SK-N-SH (cell line): ENCODE measurements around the gene KIDINS220. TPM values are rescaled to one million over a fixed set of nuclear protein-coding genes. Genes with fewer than 3 reads are reported as not detected.

Source experiments
- CTCF ChIA-PET: fragments of 300-600, 350-600 bp; formaldehyde crosslinking; extraction: SDS; loops from one replicate; lab custom pipeline; 2021; lab: Yijun Ruan, JAX
- POLR2A ChIA-PET: fragments of 350-600 bp; sonication (Branson Sonifier 250); formaldehyde crosslinking; extraction: SDS; loops from one replicate; lab custom pipeline; 2020; ENCODE audit warnings: antibody characterized with exemption, inconsistent platforms; lab: Yijun Ruan, JAX
- DNase-seq: peaks from one replicate; pipeline ENCODE4 v3.0.0; 2012
- H2AFZ ChIP-seq: fragments of 200-600 bp; sonication (generic); 2 replicates; pipeline ENCODE4 v1.8.1; 2016; ENCODE audit warnings: antibody characterized with exemption, mild to moderate bottlenecking, low read depth
- H3F3A ChIP-seq: fragments of 200-600 bp; sonication (generic); replicated peaks from 2 replicates; pipeline ENCODE3; 2016; ENCODE audit warnings: antibody characterized with exemption, mild to moderate bottlenecking; ENCODE audit not compliant: insufficient read depth
- H3K27ac ChIP-seq, 2 experiments: fragments of 200-500 bp in 1 of 2; fragments of 200-600 bp in 1 of 2; sonication (Bioruptor generic) in 1 of 2; sonication (generic), shearing (Covaris generic) in 1 of 2; 2 replicates each; pipeline versions ENCODE4 v1.5.1 to v1.6.1; 2014 to 2016; ENCODE audit warnings: low read depth in 2 of 2, inconsistent platforms in 1 of 2, low read length in 1 of 2, mild to moderate bottlenecking in 1 of 2, mixed read lengths in 1 of 2
- H3K27me3 ChIP-seq: fragments of 200-600 bp; sonication (generic), shearing (Covaris generic); 2 replicates; pipeline ENCODE4 v1.6.1; 2016; ENCODE audit warnings: mixed run types; ENCODE audit not compliant: insufficient read depth
- H3K36me3 ChIP-seq, 2 experiments: fragments of 200-500 bp in 1 of 2; fragments of 200-600 bp in 1 of 2; sonication (Bioruptor generic) in 1 of 2; sonication (generic) in 1 of 2; replicated peaks in 1 of 2; 2 replicates each; pipeline versions ENCODE3 to v1.5.1; 2014 to 2016; ENCODE audit warnings: low read length in 1 of 2, mild to moderate bottlenecking in 1 of 2; ENCODE audit not compliant: insufficient read depth in 2 of 2, control insufficient read depth in 1 of 2
- H3K4me1 ChIP-seq, 2 experiments: fragments of 200-500 bp in 1 of 2; fragments of 200-600 bp in 1 of 2; sonication (Bioruptor generic) in 1 of 2; sonication (generic), shearing (Covaris generic) in 1 of 2; 2 replicates each; pipeline versions ENCODE4 v1.5.1 to v1.6.1; 2014 to 2016; ENCODE audit warnings: low read depth in 1 of 2, low read length in 1 of 2, mixed run types in 1 of 2; ENCODE audit not compliant: insufficient read depth in 2 of 2, control insufficient read depth in 1 of 2
- H3K4me2 ChIP-seq: fragments of 200-600 bp; sonication (generic), shearing (Covaris generic); 2 replicates; pipeline ENCODE4 v1.6.1; 2017; ENCODE audit warnings: mixed run types
- H3K4me3 ChIP-seq, 2 experiments: fragments of 200-500 bp in 1 of 2; fragments of 200-600 bp in 1 of 2; sonication (Bioruptor generic) in 1 of 2; sonication (generic), shearing (Covaris generic) in 1 of 2; 2 replicates each; pipeline versions ENCODE4 v1.5.1 to v1.8.1; 2014 to 2016; ENCODE audit warnings: low read depth in 2 of 2, inconsistent platforms in 1 of 2, low read length in 1 of 2, mild to moderate bottlenecking in 1 of 2, mixed read lengths in 1 of 2, moderate library complexity in 1 of 2
- H3K79me2 ChIP-seq: fragments of 200-600 bp; sonication (generic); 2 replicates; pipeline ENCODE4 v1.8.1; 2017; ENCODE audit warnings: mild to moderate bottlenecking; ENCODE audit not compliant: insufficient read depth
- H3K9ac ChIP-seq: fragments of 200-600 bp; sonication (generic); 2 replicates; pipeline ENCODE4 v1.6.1; 2017; ENCODE audit warnings: mixed run types
- H3K9me2 ChIP-seq: fragments of 200-600 bp; sonication (generic); 2 replicates; pipeline ENCODE4 v1.6.1; 2017; ENCODE audit warnings: mixed run types
- H3K9me3 ChIP-seq: fragments of 200-600 bp; sonication (generic); 2 replicates; pipeline ENCODE4 v1.6.1; 2017; ENCODE audit warnings: mixed run types, mild to moderate bottlenecking, moderate library complexity
- H4K20me1 ChIP-seq: fragments of 200-600 bp; sonication (generic); 2 replicates; pipeline ENCODE4 v1.6.1; 2017; ENCODE audit warnings: mild to moderate bottlenecking, mixed run types; ENCODE audit not compliant: insufficient read depth
- CHD2 ChIP-seq: fragments of 150-350 bp; IDR thresholded peaks from 2 replicates; pipeline ENCODE4 v1.6.1; 2018; ENCODE audit warnings: low read length; ENCODE audit not compliant: partially characterized antibody
- MAX ChIP-seq: IDR thresholded peaks from 2 replicates; pipeline ENCODE4 v1.4.0; 2012; ENCODE audit warnings: low read depth
- NFIC ChIP-seq: IDR thresholded peaks from 2 replicates; pipeline ENCODE4 v1.4.0; 2012; ENCODE audit warnings: borderline replicate concordance
- NRF1 ChIP-seq: IDR thresholded peaks from 2 replicates; pipeline ENCODE4 v1.6.1; 2012; ENCODE audit warnings: low read depth, mild to moderate bottlenecking, low read length
- RCOR1 ChIP-seq: fragments of 150-350 bp; IDR thresholded peaks from 2 replicates; pipeline ENCODE4 v1.6.1; 2017; ENCODE audit warnings: antibody characterized with exemption, low read length
- RFX5 ChIP-seq: IDR thresholded peaks from 2 replicates; pipeline ENCODE4 v1.6.1; 2012; ENCODE audit warnings: mild to moderate bottlenecking, improper control_type of control experiment, low read length
- RXRA ChIP-seq: IDR thresholded peaks from 2 replicates; pipeline ENCODE4 v1.4.0; 2012; ENCODE audit warnings: low read depth, mild to moderate bottlenecking, borderline replicate concordance
- SIN3A ChIP-seq: IDR thresholded peaks from 2 replicates; pipeline ENCODE4 v1.6.1; 2012; ENCODE audit warnings: low read depth, mild to moderate bottlenecking, low read length, moderate library complexity, borderline replicate concordance
- TAF1 ChIP-seq: IDR thresholded peaks from 2 replicates; pipeline ENCODE4 v1.6.1; 2012; ENCODE audit warnings: low read depth, mild to moderate bottlenecking, low read length, moderate library complexity, borderline replicate concordance
- TCF12 ChIP-seq: IDR thresholded peaks from 2 replicates; pipeline ENCODE4 v1.4.0; 2012
- TEAD4 ChIP-seq: IDR thresholded peaks from 2 replicates; pipeline ENCODE4 v1.4.0; 2012; ENCODE audit warnings: mild to moderate bottlenecking, borderline replicate concordance; ENCODE audit not compliant: insufficient read depth
- YY1 ChIP-seq: IDR thresholded peaks from 2 replicates; pipeline ENCODE4 v1.4.0; 2012; ENCODE audit warnings: low read depth, mild to moderate bottlenecking
- WGBS: methylation state at CpG from one replicate; pipeline ENCODE4 v1.1.6; 2017; ENCODE audit warnings: low lambda C conversion rate; 5-methylcytosine and 5-hydroxymethylcytosine counted together
- polyA plus RNA-seq, 3 experiments: library from polyadenylated mRNA; depleted of rRNA; stranded (reverse); fragments of >200 nt; gene quantifications; 2 replicates each; pipeline ENCODE4 v1.2.3, GENCODE V29; 2012
- TF ChIP-seq, protein P1 (sequence below): IDR thresholded peaks from 2 replicates; pipeline ENCODE4 v1.4.0; 2012; ENCODE audit warnings: low read depth, borderline replicate concordance
- TF ChIP-seq, protein P2 (sequence below): IDR thresholded peaks from 2 replicates; pipeline ENCODE4 v1.6.1; 2012; ENCODE audit warnings: mild to moderate bottlenecking, low read depth, low read length, moderate library complexity

Gene KIDINS220
- polyA plus RNA-seq, 1 of the 3 experiments (the other 2 are of a cell fraction): 18.2 TPM

GRCh38 chr2:8699839-8700238 lies 137.6 kb downstream of the KIDINS220 start:
- no peak for TF ChIP-seq MAX
- TF ChIP-seq CHD2: no peak
- TF ChIP-seq RFX5: no peak
- TF ChIP-seq, protein P1, sequence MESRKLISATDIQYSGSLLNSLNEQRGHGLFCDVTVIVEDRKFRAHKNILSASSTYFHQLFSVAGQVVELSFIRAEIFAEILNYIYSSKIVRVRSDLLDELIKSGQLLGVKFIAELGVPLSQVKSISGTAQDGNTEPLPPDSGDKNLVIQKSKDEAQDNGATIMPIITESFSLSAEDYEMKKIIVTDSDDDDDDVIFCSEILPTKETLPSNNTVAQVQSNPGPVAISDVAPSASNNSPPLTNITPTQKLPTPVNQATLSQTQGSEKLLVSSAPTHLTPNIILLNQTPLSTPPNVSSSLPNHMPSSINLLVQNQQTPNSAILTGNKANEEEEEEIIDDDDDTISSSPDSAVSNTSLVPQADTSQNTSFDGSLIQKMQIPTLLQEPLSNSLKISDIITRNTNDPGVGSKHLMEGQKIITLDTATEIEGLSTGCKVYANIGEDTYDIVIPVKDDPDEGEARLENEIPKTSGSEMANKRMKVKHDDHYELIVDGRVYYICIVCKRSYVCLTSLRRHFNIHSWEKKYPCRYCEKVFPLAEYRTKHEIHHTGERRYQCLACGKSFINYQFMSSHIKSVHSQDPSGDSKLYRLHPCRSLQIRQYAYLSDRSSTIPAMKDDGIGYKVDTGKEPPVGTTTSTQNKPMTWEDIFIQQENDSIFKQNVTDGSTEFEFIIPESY: no peak
- no peak for TF ChIP-seq SIN3A
- TF ChIP-seq TAF1: no peak
- no peak for TF ChIP-seq RCOR1
- no peak for TF ChIP-seq YY1
- TF ChIP-seq, protein P2, sequence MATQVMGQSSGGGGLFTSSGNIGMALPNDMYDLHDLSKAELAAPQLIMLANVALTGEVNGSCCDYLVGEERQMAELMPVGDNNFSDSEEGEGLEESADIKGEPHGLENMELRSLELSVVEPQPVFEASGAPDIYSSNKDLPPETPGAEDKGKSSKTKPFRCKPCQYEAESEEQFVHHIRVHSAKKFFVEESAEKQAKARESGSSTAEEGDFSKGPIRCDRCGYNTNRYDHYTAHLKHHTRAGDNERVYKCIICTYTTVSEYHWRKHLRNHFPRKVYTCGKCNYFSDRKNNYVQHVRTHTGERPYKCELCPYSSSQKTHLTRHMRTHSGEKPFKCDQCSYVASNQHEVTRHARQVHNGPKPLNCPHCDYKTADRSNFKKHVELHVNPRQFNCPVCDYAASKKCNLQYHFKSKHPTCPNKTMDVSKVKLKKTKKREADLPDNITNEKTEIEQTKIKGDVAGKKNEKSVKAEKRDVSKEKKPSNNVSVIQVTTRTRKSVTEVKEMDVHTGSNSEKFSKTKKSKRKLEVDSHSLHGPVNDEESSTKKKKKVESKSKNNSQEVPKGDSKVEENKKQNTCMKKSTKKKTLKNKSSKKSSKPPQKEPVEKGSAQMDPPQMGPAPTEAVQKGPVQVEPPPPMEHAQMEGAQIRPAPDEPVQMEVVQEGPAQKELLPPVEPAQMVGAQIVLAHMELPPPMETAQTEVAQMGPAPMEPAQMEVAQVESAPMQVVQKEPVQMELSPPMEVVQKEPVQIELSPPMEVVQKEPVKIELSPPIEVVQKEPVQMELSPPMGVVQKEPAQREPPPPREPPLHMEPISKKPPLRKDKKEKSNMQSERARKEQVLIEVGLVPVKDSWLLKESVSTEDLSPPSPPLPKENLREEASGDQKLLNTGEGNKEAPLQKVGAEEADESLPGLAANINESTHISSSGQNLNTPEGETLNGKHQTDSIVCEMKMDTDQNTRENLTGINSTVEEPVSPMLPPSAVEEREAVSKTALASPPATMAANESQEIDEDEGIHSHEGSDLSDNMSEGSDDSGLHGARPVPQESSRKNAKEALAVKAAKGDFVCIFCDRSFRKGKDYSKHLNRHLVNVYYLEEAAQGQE: no peak
- no peak for TF ChIP-seq NFIC
- TF ChIP-seq TCF12: no peak
- TF ChIP-seq RXRA: no peak
- no peak for TF ChIP-seq TEAD4
- no peak for TF ChIP-seq NRF1
- TF ChIP-seq, all 33 proteins: peak for 0
- no peak overlapping the region for H3K27ac ChIP-seq
- peaks cover under 1% of the 10 kb centered on the region for H3F3A ChIP-seq
- H3K9me2 ChIP-seq: no peaks in the 10 kb centered on the region
- no peaks in the 10 kb centered on the region for H3K36me3 ChIP-seq
- no peak overlapping the region for H3K9ac ChIP-seq
- H3K4me1 ChIP-seq: no peaks in the 10 kb centered on the region
- no peaks in the 10 kb centered on the region for H3K79me2 ChIP-seq
- WGBS: 92% methylated on average over 7 of the region's 7 CpGs
- no peak overlapping the region for H3K4me2 ChIP-seq
- H3K4me3 ChIP-seq: no peak overlapping the region
- H3K9me3 ChIP-seq: no peaks in the 10 kb centered on the region
- H4K20me1 ChIP-seq: no peaks in the 10 kb centered on the region
- ChIA-PET CTCF (interaction anchor here (1.1 to 2.0 kb wide), 2 partner anchors 12 to 1272 kb away, joined by 3 to 5 read pairs; no protein-coding TSS in a partner anchor), POLR2A (no interaction called here)
- no peak overlapping the region for H2AFZ ChIP-seq
- DNase-seq: no peak
- no peaks in the 10 kb centered on the region for H3K27me3 ChIP-seq
